Suppressor macrophage treated with lipopolysaccharide for 1 hour (primary cell): ENCODE measurements around the gene VEGFB.

ENCODE experiments used
- DNase-seq, 3 donors: peaks; one replicate each; pipeline ENCODE4 v3.0.0-alpha.2; 2020 to 2022

The VEGFB gene

GRCh38 chr11:64263021-64263946, 28.9 kb downstream of the VEGFB start:
- no peak for DNase-seq

GRCh38 chr11:64263947-64264317, 29.5 kb downstream of the VEGFB start:
- DNase-seq: no peak

GRCh38 chr11:64264371-64264852, 30.0 kb downstream of the VEGFB start:
- no peak for DNase-seq

GRCh38 chr11:64265176-64266160, 31.1 kb downstream of the VEGFB start:
- DNase-seq: no peak

- DNase-seq: no peak
Observed at GRCh38 chr11:64266339-64266738, 32.0 kb downstream of the VEGFB start.

- DNase-seq: no peak
Observed at GRCh38 chr11:64267207-64267945, 33.0 kb downstream of the VEGFB start.

- DNase-seq: peak in 2 of 3 donors; percentile 42 to 47
Observed at GRCh38 chr11:64268025-64268892, 33.9 kb downstream of the VEGFB start.

GRCh38 chr11:64268893-64269539, 34.6 kb downstream of the VEGFB start:
- DNase-seq: peak; percentile 47 to 56 (median 53)

GRCh38 chr11:64269540-64270220, 35.3 kb downstream of the VEGFB start:
- peak; percentile 98 to 100 (median 99) for DNase-seq

- DNase-seq: no peak
Observed at GRCh38 chr11:64275031-64275800, 40.8 kb downstream of the VEGFB start.

GRCh38 chr11:64275841-64276240, 41.5 kb downstream of the VEGFB start:
- DNase-seq: no peak

GRCh38 chr11:64276653-64277431, 42.5 kb downstream of the VEGFB start:
- peak in 2 of 3 donors; percentile 39 to 73 for DNase-seq

GRCh38 chr11:64278576-64279190, 44.3 kb downstream of the VEGFB start:
- DNase-seq: no peak

- no peak for DNase-seq
Observed at GRCh38 chr11:64281957-64282770, 47.8 kb downstream of the VEGFB start.

GRCh38 chr11:64283092-64283491, 48.7 kb downstream of the VEGFB start:
- no peak for DNase-seq

GRCh38 chr11:64284048-64284961, 49.9 kb downstream of the VEGFB start, which contains the start of gene BAD:
BAD (minus strand) TSS chr11:64284665; CDS start chr11:64284368, 297 bp downstream.
- peak; percentile 93 to 98 (median 96) for DNase-seq
